Adrenal gland (tissue), 5 donors: ENCODE measurements around the gene TNIK.

Source experiments
- CTCF ChIP-seq, 6 experiments: fragments of 450-650 bp in 4 of 6; fragments of 200-600 bp in 2 of 6; sonication (generic) in 1 of 6; IDR thresholded peaks; 1 replicate in 5 of 6; 2 replicates in 1 of 6; pipeline versions ENCODE4 v1.5.1 to v1.8.0; 2016 to 2021; ENCODE audit warnings: antibody characterized with exemption in 6 of 6, mild to moderate bottlenecking in 2 of 6, moderate library complexity in 1 of 6
- POLR2A ChIP-seq, 2 donors: fragments of 450-650 bp; IDR thresholded peaks; one replicate each; pipeline ENCODE4 v1.6.1; 2017; ENCODE audit warnings: antibody characterized with exemption in 2 of 2, mild to moderate bottlenecking in 2 of 2, moderate library complexity in 1 of 2
- donor health status: DM: no; HTN: no; CAD: no.

GRCh38 chr3:171200052-171200749 lies 260.0 kb downstream of the TNIK start:
- no peak for TF ChIP-seq CTCF (IDR thresholded peaks at IDR 0.05)
- TF ChIP-seq POLR2A (IDR thresholded peaks at IDR 0.05): no peak
